Measurements from ENCODE around the gene ZNG1E.
"Not testable (repeated sequence)": the region's sequence is repeated elsewhere in the genome, so short reads cannot be mapped to it uniquely, and the experiment has no call there.

Gene ZNG1E

DNA sequence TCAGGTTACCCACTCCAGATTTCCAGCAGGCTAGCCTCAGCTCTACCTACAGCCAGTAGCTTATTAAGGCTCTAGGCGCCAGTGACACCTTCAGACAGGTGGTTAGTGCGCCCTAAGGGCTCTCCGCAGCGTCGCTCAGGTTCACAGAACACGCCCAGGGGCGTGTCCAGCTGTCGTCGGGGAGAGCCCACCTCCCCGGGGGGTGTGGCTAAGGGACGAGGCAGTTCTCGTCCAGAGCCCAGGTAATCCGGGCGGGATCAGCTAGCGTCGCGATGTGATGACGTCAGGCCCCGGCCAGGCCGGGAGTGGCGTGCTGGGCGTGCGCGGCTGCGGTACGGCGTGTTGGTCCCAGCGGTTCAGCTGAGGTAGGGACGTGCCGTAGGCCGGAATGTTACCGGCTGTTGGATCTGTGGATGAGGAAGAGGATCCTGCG is at the start of gene ZNG1E:
Gene ZNG1E (plus strand): TSS at position 340 of the 433 bp plus-strand sequence. CDS start 49 bp downstream, at position 389.
- not testable (repeated sequence) for DNase-seq

DNA sequence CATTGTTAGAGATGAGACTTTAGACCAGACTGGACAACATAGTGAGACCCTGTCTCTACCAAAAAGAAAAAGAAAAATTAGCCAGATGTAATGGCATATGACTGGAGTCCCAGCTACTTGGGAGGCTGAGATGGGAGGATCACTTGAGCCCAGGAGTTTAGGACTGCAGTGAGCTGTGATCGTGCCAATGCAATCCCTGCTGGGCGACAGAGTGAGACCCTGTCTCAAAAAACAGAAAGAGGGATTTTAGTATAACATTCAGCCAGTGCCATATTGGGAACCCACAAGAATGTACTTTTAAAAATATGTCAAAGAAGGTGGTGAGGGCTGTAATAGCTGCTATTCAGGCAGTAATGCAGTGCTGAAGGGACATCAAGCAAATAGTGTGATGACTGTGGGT is 2.1 kb upstream of the ZNG1E start:
- not testable (repeated sequence) for DNase-seq

- DNase-seq: not testable (repeated sequence)
Observed at GRCh38 chr9:65675018-65675417, 710 bp upstream of the ZNG1E start.

- not testable (repeated sequence) for DNase-seq
Observed at GRCh38 chr9:65676389-65676788, 661 bp downstream of the ZNG1E start.

- DNase-seq: not testable (repeated sequence)
Observed at GRCh38 chr9:65678533-65678932, 2.8 kb downstream of the ZNG1E start.

GRCh38 chr9:65703550-65703949 is 27.8 kb downstream of the ZNG1E start:
- not testable (repeated sequence) for DNase-seq

- DNase-seq: not testable (repeated sequence)
Observed at GRCh38 chr9:65714445-65714844, 38.7 kb downstream of the ZNG1E start.

GRCh38 chr9:65737096-65737564 is 61.4 kb downstream of the ZNG1E start, which contains the start of gene FOXD4L4:
Gene FOXD4L4 (plus strand): TSS chr9:65737146. CDS start chr9:65737146, 0 bp downstream.
- not testable (repeated sequence) for DNase-seq

GRCh38 chr9:65738133-65738532 is 62.4 kb downstream of the ZNG1E start:
- DNase-seq: not testable (repeated sequence)

Measured in NCI-H510A (cell line).